DOHH2 (cell line): ENCODE data around the gene CNTNAP3.
"Not testable (repeated sequence)": the region's sequence is repeated elsewhere in the genome, so short reads cannot be mapped to it uniquely, and the experiment has no call there.

Source experiments
- H3F3A ChIP-seq: fragments of 200-600 bp; sonication (generic), shearing (Covaris generic); 2 replicates; pipeline ENCODE4 v1.6.0; 2016; ENCODE audit warnings: antibody characterized with exemption, mild to moderate bottlenecking; ENCODE audit not compliant: control insufficient read depth, insufficient read depth
- H3K27ac ChIP-seq: fragments of 200-600 bp; sonication (generic); 2 replicates; pipeline ENCODE4 v1.5.1; 2014; ENCODE audit warnings: low read depth, mild to moderate bottlenecking, low read length, moderate library complexity
- H3K27me3 ChIP-seq: fragments of 200-600 bp; sonication (generic); 2 replicates; pipeline ENCODE4 v1.6.1; 2014; ENCODE audit warnings: mild to moderate bottlenecking, low read length, mixed read lengths; ENCODE audit not compliant: control insufficient read depth
- H3K36me3 ChIP-seq: fragments of 200-600 bp; sonication (generic); 2 replicates; pipeline ENCODE4 v1.6.1; 2014; ENCODE audit warnings: mild to moderate bottlenecking, low read length, moderate library complexity, mixed read lengths; ENCODE audit not compliant: control insufficient read depth
- H3K4me1 ChIP-seq: fragments of 200-600 bp; sonication (generic); 2 replicates; pipeline ENCODE4 v1.6.1; 2014; ENCODE audit warnings: mild to moderate bottlenecking, low read length, mixed read lengths; ENCODE audit not compliant: control insufficient read depth
- H3K4me2 ChIP-seq: fragments of 200-600 bp; sonication (generic); 2 replicates; pipeline ENCODE4 v1.6.0; 2014; ENCODE audit warnings: mild to moderate bottlenecking, low read length, moderate library complexity
- H3K4me3 ChIP-seq: fragments of 200-600 bp; sonication (generic); 2 replicates; pipeline ENCODE4 v1.5.1; 2014; ENCODE audit warnings: mild to moderate bottlenecking, low read length, mixed read lengths
- H3K79me2 ChIP-seq: fragments of 200-600 bp; sonication (generic); 2 replicates; pipeline ENCODE4 v1.6.1; 2014; ENCODE audit warnings: mild to moderate bottlenecking, low read length, mixed read lengths; ENCODE audit not compliant: control insufficient read depth
- H3K9me2 ChIP-seq: fragments of 200-600 bp; sonication (generic); replicated peaks from 2 replicates; pipeline ENCODE4 v1.6.1; 2014; ENCODE audit warnings: mild to moderate bottlenecking, low read length, mixed read lengths; ENCODE audit not compliant: control insufficient read depth
- H3K9me3 ChIP-seq: fragments of 200-600 bp; sonication (generic); 2 replicates; pipeline ENCODE4 v1.6.1; 2014; ENCODE audit warnings: antibody characterized with exemption, low read length, mixed read lengths; ENCODE audit not compliant: control insufficient read depth, insufficient read depth
- H4K20me1 ChIP-seq: fragments of 200-600 bp; sonication (generic); 2 replicates; pipeline ENCODE4 v1.6.0; 2014; ENCODE audit warnings: low read depth, mild to moderate bottlenecking, antibody characterized with exemption, low read length, moderate library complexity; ENCODE audit not compliant: control insufficient read depth, insufficient read depth
- EZH2phosphoT487 ChIP-seq: fragments of 200-600 bp; sonication (generic); IDR thresholded peaks from 2 replicates; pipeline ENCODE4 v1.6.1; 2017; ENCODE audit warnings: borderline replicate concordance, mild to moderate bottlenecking, antibody characterized with exemption, low read length, moderate library complexity, mixed read lengths
- TF ChIP-seq, protein P1 (sequence below): fragments of 200-600 bp; sonication (generic); IDR thresholded peaks from one replicate; pipeline ENCODE4 v1.5.1; 2014; ENCODE audit warnings: antibody characterized with exemption, mild to moderate bottlenecking, low read depth, low read length; ENCODE audit not compliant: poor library complexity, severe bottlenecking

Gene CNTNAP3

DNA sequence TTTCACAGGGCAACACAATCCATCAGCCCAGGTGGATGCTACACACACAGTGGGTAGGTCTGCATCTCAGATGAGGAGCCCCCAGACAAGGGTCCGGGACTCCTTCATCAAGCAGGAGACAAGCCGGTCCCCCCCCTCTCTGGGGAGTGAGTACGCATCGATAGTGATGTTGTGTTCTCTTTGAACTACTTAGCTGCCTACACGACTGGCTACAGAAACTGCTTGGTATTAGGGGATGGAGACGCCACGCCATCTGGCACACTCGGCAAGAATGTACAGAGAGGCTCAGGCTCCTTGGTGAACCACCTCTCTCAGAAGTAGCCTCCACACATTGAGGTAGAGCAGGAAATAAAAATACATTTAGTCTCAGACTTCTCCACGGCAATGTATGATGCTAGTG, 179.8 kb downstream of the CNTNAP3 start:
- H3K4me3 ChIP-seq = no peak overlapping the region
- H3K9me2 ChIP-seq = no peaks in the 10 kb centered on the region
- no peaks in the 10 kb centered on the region for H3K79me2 ChIP-seq
- H3K27me3 ChIP-seq = no peaks in the 10 kb centered on the region
- TF ChIP-seq, protein P1, sequence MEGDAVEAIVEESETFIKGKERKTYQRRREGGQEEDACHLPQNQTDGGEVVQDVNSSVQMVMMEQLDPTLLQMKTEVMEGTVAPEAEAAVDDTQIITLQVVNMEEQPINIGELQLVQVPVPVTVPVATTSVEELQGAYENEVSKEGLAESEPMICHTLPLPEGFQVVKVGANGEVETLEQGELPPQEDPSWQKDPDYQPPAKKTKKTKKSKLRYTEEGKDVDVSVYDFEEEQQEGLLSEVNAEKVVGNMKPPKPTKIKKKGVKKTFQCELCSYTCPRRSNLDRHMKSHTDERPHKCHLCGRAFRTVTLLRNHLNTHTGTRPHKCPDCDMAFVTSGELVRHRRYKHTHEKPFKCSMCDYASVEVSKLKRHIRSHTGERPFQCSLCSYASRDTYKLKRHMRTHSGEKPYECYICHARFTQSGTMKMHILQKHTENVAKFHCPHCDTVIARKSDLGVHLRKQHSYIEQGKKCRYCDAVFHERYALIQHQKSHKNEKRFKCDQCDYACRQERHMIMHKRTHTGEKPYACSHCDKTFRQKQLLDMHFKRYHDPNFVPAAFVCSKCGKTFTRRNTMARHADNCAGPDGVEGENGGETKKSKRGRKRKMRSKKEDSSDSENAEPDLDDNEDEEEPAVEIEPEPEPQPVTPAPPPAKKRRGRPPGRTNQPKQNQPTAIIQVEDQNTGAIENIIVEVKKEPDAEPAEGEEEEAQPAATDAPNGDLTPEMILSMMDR = no peak
- no peak for TF ChIP-seq EZH2phosphoT487
- H3K36me3 ChIP-seq = no peaks in the 10 kb centered on the region
- no peaks in the 10 kb centered on the region for H3K4me1 ChIP-seq
- no peaks in the 10 kb centered on the region for H3K9me3 ChIP-seq
- no peaks in the 10 kb centered on the region for H3F3A ChIP-seq
- H3K27ac ChIP-seq = no peak overlapping the region
- no peak overlapping the region for H3K4me2 ChIP-seq
- H4K20me1 ChIP-seq = no peaks in the 10 kb centered on the region

DNA sequence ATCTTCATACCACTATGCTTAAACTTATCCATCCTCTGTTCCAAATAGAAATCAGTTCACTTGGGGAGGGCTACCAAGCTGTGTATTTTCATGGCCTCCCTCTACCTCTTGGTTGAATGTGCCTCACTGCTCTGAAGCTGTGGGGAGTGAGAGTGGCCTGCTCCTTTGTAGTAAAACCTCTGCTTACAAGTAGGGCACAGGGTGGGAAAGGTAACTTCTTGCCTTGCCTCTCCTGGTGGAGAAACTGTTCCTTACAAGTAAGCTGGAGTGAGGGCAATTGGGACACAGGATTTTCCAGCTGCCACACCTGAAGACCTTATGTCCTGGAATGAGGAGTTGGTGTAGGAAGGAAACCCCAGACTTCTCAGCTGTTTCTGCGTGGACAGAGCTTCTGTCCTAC, 190.8 kb downstream of the CNTNAP3 start:
- not testable (repeated sequence) for H3K4me2 ChIP-seq, H3K27ac ChIP-seq, H3K9me3 ChIP-seq, H3K79me2 ChIP-seq, H3K9me2 ChIP-seq, H3K36me3 ChIP-seq, H3K27me3 ChIP-seq, H4K20me1 ChIP-seq, H3K4me3 ChIP-seq, H3K4me1 ChIP-seq, H3F3A ChIP-seq

DNA sequence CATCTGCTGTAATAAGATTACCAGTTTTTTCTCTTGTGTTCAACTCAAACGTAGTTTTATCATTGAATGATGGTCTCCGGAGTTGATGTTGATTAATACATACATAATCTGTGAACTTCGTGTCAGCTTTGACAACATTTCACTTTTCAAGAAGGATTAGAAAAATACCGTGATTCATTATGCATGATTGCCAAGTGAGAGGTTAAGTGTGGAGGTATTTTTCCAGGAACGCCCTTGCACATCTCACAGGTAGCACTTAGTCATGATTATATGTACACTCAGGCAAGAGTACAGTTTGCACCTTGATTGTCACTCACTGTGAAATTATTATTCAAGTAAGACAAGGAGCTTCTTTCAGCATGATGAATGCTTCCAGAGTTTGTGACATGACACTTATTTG, 202.7 kb downstream of the CNTNAP3 start:
- not testable (repeated sequence) for H4K20me1 ChIP-seq, H3K36me3 ChIP-seq, H3K4me1 ChIP-seq, H3K27me3 ChIP-seq, H3K4me2 ChIP-seq, H3K9me3 ChIP-seq, H3F3A ChIP-seq, H3K79me2 ChIP-seq, H3K27ac ChIP-seq, H3K4me3 ChIP-seq, H3K9me2 ChIP-seq

DNA sequence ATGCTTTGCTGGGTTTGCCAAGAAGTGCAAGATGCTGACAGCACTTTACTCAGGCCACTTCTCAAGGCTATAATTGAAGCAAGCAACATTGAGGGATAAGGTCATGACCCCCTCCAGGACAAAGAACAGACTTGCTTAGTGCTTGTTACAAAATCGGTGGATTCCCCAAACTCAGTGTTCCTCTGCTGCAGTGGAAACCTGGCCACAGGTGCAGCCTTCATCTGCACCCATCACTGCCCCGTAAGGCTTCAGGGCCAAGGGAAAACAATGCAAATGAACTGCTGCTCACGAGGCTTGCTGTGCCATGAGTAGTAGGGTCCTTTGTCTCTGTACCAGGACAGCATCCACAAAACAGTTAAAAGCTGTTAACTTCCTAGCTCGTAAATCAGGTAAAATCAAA, 205.4 kb downstream of the CNTNAP3 start:
- not testable (repeated sequence) for H3K27ac ChIP-seq, H3K9me3 ChIP-seq, H3K4me1 ChIP-seq, H3K4me2 ChIP-seq, H4K20me1 ChIP-seq, H3K36me3 ChIP-seq, H3K4me3 ChIP-seq, H3F3A ChIP-seq, H3K9me2 ChIP-seq, H3K27me3 ChIP-seq, H3K79me2 ChIP-seq

DNA sequence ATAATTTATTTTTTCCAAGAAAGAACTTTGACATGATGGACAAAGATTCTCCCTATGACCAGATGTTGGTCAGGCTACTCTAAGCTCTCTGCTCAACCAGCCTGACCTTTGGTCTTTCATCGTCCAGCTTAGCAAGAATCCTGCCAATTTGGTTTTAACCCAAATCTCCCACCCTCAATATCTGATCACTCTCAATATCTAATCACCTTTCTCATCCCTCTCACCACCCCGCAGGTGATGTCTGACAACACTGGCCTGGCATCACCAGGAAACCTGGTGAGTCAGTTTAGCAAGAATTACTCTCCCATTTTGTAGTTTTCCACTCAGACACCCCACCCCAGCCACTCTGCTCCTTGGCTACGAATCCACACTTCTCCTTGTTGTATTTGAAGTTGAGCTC, 207.9 kb downstream of the CNTNAP3 start:
- H3K9me2 ChIP-seq, H4K20me1 ChIP-seq, H3K79me2 ChIP-seq, H3K36me3 ChIP-seq, H3K4me1 ChIP-seq, H3K27me3 ChIP-seq, H3K4me3 ChIP-seq, H3F3A ChIP-seq, H3K4me2 ChIP-seq, H3K9me3 ChIP-seq, H3K27ac ChIP-seq: not testable (repeated sequence)

DNA sequence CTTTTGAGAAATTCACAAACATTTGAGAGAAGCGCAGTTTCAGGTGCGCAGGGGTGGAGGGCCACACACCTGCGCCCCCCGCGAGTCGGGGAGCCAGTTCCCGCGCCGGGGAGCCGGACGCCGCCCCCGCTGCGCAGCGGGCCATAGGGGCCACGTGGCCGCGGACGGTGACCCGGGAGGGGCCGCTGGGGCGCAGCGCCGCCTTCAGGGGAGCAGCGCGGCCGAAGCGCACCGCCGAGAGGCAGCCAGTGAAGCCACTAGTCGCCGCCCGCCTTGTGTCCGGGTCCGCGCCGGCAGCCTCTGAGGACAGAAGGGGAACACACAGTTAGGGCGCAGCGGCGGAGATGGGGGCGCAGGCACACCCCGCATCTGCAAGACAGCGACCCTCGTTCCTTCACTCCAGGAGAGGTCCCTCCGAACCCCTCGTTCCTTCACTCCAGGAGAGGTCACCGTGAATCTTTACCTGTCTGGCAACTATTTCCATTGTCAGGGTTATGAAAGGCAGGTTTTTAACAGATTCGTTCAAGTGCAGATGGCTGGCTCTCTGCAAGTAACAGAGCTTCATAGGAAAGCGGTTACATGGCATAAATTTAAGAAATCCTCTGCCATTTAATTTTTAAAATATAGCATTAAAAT, 209.2 kb downstream of the CNTNAP3 start:
- H3K4me1 ChIP-seq, H4K20me1 ChIP-seq, H3K4me2 ChIP-seq, H3K4me3 ChIP-seq, H3K27me3 ChIP-seq, H3K9me2 ChIP-seq, H3K79me2 ChIP-seq, H3K27ac ChIP-seq, H3F3A ChIP-seq, H3K9me3 ChIP-seq, H3K36me3 ChIP-seq: not testable (repeated sequence)

DNA sequence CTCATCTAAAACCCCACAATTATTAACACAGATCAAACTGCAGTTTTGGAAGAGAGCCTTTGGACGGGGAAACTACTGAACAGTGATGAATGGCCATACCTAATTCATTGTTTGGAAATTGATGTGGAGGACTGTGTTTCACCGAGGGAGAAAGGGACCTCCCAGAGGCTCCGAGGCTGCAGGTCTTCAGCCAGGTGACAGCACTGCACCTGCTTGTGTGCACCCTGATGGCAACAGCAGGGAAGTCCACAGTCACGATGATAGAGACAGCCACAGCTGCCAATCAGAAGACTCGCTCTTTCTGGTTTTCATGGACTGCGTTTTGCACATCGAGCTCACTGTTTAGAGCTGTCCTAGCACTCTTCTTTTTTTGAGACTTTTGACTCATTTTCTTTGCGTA, 214.4 kb downstream of the CNTNAP3 start:
- not testable (repeated sequence) for H3K4me1 ChIP-seq, H3F3A ChIP-seq, H3K27ac ChIP-seq, H4K20me1 ChIP-seq, H3K9me2 ChIP-seq, H3K79me2 ChIP-seq, H3K36me3 ChIP-seq, H3K27me3 ChIP-seq, H3K4me2 ChIP-seq, H3K9me3 ChIP-seq, H3K4me3 ChIP-seq
